ENCODE results near the gene CNNM4. TPM values are rescaled to one million over a fixed set of nuclear protein-coding genes. Genes with fewer than 3 reads are reported as not detected.

CNNM4 gene
- polyA plus RNA-seq, 1 of the 3 experiments (the other 2 are of a cell fraction), result 5.5 TPM

GRCh38 chr2:96841701-96842495 is 81.2 kb downstream of the CNNM4 start:
- no peak overlapping the region for H2AFZ ChIP-seq (ENCODE audit: low read depth)
- H3K9ac ChIP-seq, result no peak overlapping the region
- no peaks in the 10 kb centered on the region for H3K27me3 ChIP-seq (ENCODE audit: insufficient read depth)
- H3K36me3 ChIP-seq (replicated peaks in 1 of 2; ENCODE audit: control insufficient read depth in 1 of 2, insufficient read depth in 2 of 2, low read length in 1 of 2), result peaks cover 0 to 11% of the 10 kb centered on the region in 2 experiments
- ChIA-PET POLR2A (interaction anchor here (0.7 to 2.0 kb wide), 2 partner anchors 10 to 15 kb away, joined by 3 to 6 read pairs; partner anchors contain the start of gene ANKRD39), CTCF (interaction anchor here (1.0 to 4.3 kb wide), 3 partner anchors 16 to 271 kb away, joined by 3 to 24 read pairs (median 3); partner anchors contain the start of genes ANKRD36 and ANKRD39)
- H3K9me2 ChIP-seq, result no peaks in the 10 kb centered on the region
- TF ChIP-seq GABPA (IDR thresholded peaks at IDR 0.05; ENCODE audit: low read depth), result no peak
- no peak for TF ChIP-seq USF2 (IDR thresholded peaks at IDR 0.05; ENCODE audit: borderline replicate concordance, low read depth, low read length)
- H3K9me3 ChIP-seq, result no peaks in the 10 kb centered on the region
- no peak overlapping the region for H3K4me2 ChIP-seq
- WGBS (ENCODE audit: low lambda C conversion rate), result 93% methylated on average over 16 of the region's 16 CpGs
- no peaks in the 10 kb centered on the region for H3F3A ChIP-seq (replicated peaks; ENCODE audit: insufficient read depth)
- no peak overlapping the region for H3K27ac ChIP-seq (ENCODE audit: low read depth in 2 of 2, low read length in 1 of 2)
- no peaks in the 10 kb centered on the region for H3K79me2 ChIP-seq (ENCODE audit: insufficient read depth)
- no peaks in the 10 kb centered on the region for H4K20me1 ChIP-seq (ENCODE audit: insufficient read depth)
- no peak for DNase-seq
- peaks cover 0 to 7% of the 10 kb centered on the region in 2 experiments; a peak in 1 of 4 replicates for H3K4me1 ChIP-seq (ENCODE audit: control insufficient read depth in 1 of 2, insufficient read depth in 2 of 2, low read depth in 1 of 2, low read length in 1 of 2)
- H3K4me3 ChIP-seq (ENCODE audit: low read depth in 2 of 2, low read length in 1 of 2), result no peak overlapping the region

- H3K9ac ChIP-seq, result no peak overlapping the region
- H4K20me1 ChIP-seq (ENCODE audit: insufficient read depth), result no peaks in the 10 kb centered on the region
- H3K27me3 ChIP-seq (ENCODE audit: insufficient read depth), result no peaks in the 10 kb centered on the region
- no peaks in the 10 kb centered on the region for H3F3A ChIP-seq (replicated peaks; ENCODE audit: insufficient read depth)
- CTCF ChIA-PET, result interaction anchor here (0.8 to 4.3 kb wide), 5 partner anchors 9 to 270 kb away, joined by 3 to 24 read pairs (median 3); partner anchors contain the start of genes ANKRD36 and ANKRD39
- 88% methylated on average over 6 of the region's 7 CpGs for WGBS (ENCODE audit: low lambda C conversion rate)
- no peak overlapping the region for H2AFZ ChIP-seq (ENCODE audit: low read depth)
- H3K9me2 ChIP-seq, result no peaks in the 10 kb centered on the region
- H3K4me3 ChIP-seq (ENCODE audit: low read depth in 2 of 2, low read length in 1 of 2), result no peak overlapping the region
- H3K4me1 ChIP-seq (ENCODE audit: control insufficient read depth in 1 of 2, insufficient read depth in 2 of 2, low read depth in 1 of 2, low read length in 1 of 2), result peaks cover 0 to 7% of the 10 kb centered on the region in 2 experiments; a peak in 1 of 4 replicates
- POLR2A ChIA-PET, result interaction anchor here (0.7 to 2.0 kb wide), 3 partner anchors 10 to 25 kb away, joined by 3 to 6 read pairs (median 5); partner anchors contain the start of gene ANKRD39
- H3K79me2 ChIP-seq (ENCODE audit: insufficient read depth), result no peaks in the 10 kb centered on the region
- H3K27ac ChIP-seq (ENCODE audit: low read depth in 2 of 2, low read length in 1 of 2), result no peak overlapping the region
- no peaks in the 10 kb centered on the region for H3K9me3 ChIP-seq
- no peak for TF ChIP-seq YY1 (IDR thresholded peaks at IDR 0.05; ENCODE audit: low read depth)
- TF ChIP-seq SIN3A (IDR thresholded peaks at IDR 0.05; ENCODE audit: borderline replicate concordance, low read depth, low read length), result no peak
- no peak for TF ChIP-seq CHD2 (IDR thresholded peaks at IDR 0.05; ENCODE audit: low read length, partially characterized antibody)
- TF ChIP-seq ELF1 (IDR thresholded peaks at IDR 0.05), result no peak
- no peak overlapping the region for H3K4me2 ChIP-seq
- DNase-seq, result no peak
- peaks cover 0 to 6% of the 10 kb centered on the region in 2 experiments for H3K36me3 ChIP-seq (replicated peaks in 1 of 2; ENCODE audit: control insufficient read depth in 1 of 2, insufficient read depth in 2 of 2, low read length in 1 of 2)
Measured at GRCh38 chr2:96842600-96842999, 81.9 kb downstream of the CNNM4 start.

- no peaks in the 10 kb centered on the region for H3K9me3 ChIP-seq
- H3K27ac ChIP-seq (ENCODE audit: low read depth in 2 of 2, low read length in 1 of 2), result no peak within 1 kb of the TSS
- H2AFZ ChIP-seq (ENCODE audit: low read depth), result no peak within 1 kb of the TSS
- H3K4me2 ChIP-seq, result no peak within 1 kb of the TSS
- ChIA-PET CTCF (interaction anchor here (0.8 to 4.3 kb wide), 4 partner anchors 8 to 107 kb away, joined by 3 to 24 read pairs (median 3); partner anchors contain the start of gene ANKRD39), POLR2A (interaction anchor here (2.0 kb wide), 1 partner anchor 14 kb away, joined by 6 read pairs; the partner anchor contains the start of gene ANKRD39)
- no peak for DNase-seq
- H3K27me3 ChIP-seq (ENCODE audit: insufficient read depth), result no peaks in the 10 kb centered on the region
- WGBS (ENCODE audit: low lambda C conversion rate), result 98% methylated on average over 11 of the region's 14 CpGs
- no peaks in the 10 kb centered on the region for H4K20me1 ChIP-seq (ENCODE audit: insufficient read depth)
- no peaks in the 10 kb centered on the region for H3F3A ChIP-seq (replicated peaks; ENCODE audit: insufficient read depth)
- no peaks in the 10 kb centered on the region for H3K9me2 ChIP-seq
- H3K36me3 ChIP-seq (replicated peaks in 1 of 2; ENCODE audit: control insufficient read depth in 1 of 2, insufficient read depth in 2 of 2, low read length in 1 of 2), result peaks cover 4 to 7% of the 10 kb centered on the region in 2 experiments
- H3K9ac ChIP-seq, result no peak within 1 kb of the TSS
- H3K4me3 ChIP-seq (ENCODE audit: low read depth in 2 of 2, low read length in 1 of 2), result no peak within 1 kb of the TSS
- no peaks in the 10 kb centered on the region for H3K79me2 ChIP-seq (ENCODE audit: insufficient read depth)
- H3K4me1 ChIP-seq (ENCODE audit: control insufficient read depth in 1 of 2, insufficient read depth in 2 of 2, low read depth in 1 of 2, low read length in 1 of 2), result peaks cover 0 to 7% of the 10 kb centered on the region in 2 experiments; a peak in 1 of 4 replicates
- no peak for TF ChIP-seq SIN3A (IDR thresholded peaks at IDR 0.05; ENCODE audit: borderline replicate concordance, low read depth, low read length)
- TF ChIP-seq GATA2 (CRISPR knock-in tag; IDR thresholded peaks at IDR 0.05), result no peak
- no peak for TF ChIP-seq CTCF (IDR thresholded peaks at IDR 0.05)
- no peak for TF ChIP-seq CHD2 (IDR thresholded peaks at IDR 0.05; ENCODE audit: low read length, partially characterized antibody)
- no peak for TF ChIP-seq NRF1 (IDR thresholded peaks at IDR 0.05; ENCODE audit: low read depth, low read length)
- TF ChIP-seq TCF12 (IDR thresholded peaks at IDR 0.05), result no peak
- no peak for TF ChIP-seq FOSL2 (IDR thresholded peaks at IDR 0.05; ENCODE audit: borderline replicate concordance, low read depth)
- TF ChIP-seq JUND (IDR thresholded peaks at IDR 0.05), result no peak
- TF ChIP-seq RAD21 (IDR thresholded peaks at IDR 0.05; ENCODE audit: low read length), result no peak
- TF ChIP-seq ZBTB33 (IDR thresholded peaks at IDR 0.05; ENCODE audit: borderline replicate concordance, low read depth), result no peak
Measured at GRCh38 chr2:96843538-96844268, 83.0 kb downstream of the CNNM4 start, which contains the start of gene ANKRD23. Gene ANKRD23, minus strand, starts transcription at chr2:96844021. Its CDS starts 29 bp downstream, at chr2:96843992.
